ENCODE measurements around the gene ESYT3.

The ESYT3 gene

DNA sequence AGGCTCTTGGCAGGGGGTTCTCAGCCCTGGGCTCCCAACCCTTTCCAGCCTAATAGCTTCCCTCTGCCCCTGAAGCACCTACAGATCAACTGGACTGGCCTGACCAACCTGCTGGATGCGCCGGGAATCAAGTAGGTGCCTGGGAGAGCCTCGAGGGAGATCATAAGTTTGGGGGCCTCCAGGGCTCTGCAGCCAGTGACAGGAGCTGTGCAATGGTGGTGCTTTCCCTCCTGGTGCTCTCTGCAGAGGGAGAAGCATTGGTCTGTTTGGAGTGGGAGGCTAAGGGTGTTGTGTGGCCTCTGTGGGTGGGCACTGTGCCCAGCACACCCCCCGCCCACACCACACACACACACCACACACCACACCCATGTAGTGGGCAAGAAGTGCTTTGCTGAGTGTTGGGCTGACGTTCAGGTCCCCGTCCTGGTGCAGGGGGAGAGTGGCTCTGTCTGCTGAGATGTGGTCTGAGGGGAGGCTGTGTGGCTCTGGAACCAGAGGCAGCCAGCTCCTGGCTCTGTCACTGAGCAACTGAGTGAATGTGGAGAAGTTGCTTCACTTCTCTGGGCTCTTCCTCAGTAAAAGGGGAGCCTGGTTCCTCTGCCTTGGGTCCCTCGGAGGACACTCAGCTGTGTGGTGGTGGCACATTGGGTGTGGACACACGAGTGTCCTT, 26.3 kb downstream of the ESYT3 start:
- TF ChIP-seq, protein P1, sequence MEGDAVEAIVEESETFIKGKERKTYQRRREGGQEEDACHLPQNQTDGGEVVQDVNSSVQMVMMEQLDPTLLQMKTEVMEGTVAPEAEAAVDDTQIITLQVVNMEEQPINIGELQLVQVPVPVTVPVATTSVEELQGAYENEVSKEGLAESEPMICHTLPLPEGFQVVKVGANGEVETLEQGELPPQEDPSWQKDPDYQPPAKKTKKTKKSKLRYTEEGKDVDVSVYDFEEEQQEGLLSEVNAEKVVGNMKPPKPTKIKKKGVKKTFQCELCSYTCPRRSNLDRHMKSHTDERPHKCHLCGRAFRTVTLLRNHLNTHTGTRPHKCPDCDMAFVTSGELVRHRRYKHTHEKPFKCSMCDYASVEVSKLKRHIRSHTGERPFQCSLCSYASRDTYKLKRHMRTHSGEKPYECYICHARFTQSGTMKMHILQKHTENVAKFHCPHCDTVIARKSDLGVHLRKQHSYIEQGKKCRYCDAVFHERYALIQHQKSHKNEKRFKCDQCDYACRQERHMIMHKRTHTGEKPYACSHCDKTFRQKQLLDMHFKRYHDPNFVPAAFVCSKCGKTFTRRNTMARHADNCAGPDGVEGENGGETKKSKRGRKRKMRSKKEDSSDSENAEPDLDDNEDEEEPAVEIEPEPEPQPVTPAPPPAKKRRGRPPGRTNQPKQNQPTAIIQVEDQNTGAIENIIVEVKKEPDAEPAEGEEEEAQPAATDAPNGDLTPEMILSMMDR (IDR thresholded peaks at IDR 0.05; ENCODE audit: insufficient read depth, low read length, poor library complexity, severe bottlenecking): no peak
- no peak overlapping the region for H3K4me3 ChIP-seq (replicated peaks; ENCODE audit: low read depth, low read length)
- H3K36me3 ChIP-seq (ENCODE audit: control insufficient read depth, insufficient read depth, low read length): no peaks in the 10 kb centered on the region
- DNase-seq (ENCODE audit: extremely low read depth, insufficient read length): no peak
- H3K27me3 ChIP-seq (replicated peaks; ENCODE audit: control insufficient read depth, insufficient read depth, low read length): peaks cover 1% of the 10 kb centered on the region; the same call in 1 of the 2 replicates

DNA sequence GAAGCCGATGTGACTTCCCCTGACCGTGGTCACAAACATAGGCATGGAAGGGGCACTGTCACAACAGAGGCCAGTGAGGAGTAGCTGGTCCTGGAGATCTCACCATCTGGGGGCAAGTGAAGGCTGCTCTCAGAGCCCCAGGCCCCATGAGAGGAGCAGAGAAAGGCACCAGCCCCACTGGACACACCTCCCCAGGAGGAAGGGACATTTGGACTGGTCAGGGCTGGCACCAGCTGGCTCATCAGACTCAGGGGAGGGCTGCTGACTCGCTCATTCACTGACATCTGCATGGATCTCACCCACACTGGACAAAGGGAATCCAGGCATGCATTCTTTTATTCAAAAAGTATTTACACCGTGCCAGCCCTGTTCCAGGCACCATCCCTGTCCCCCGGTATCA, 26.8 kb downstream of the ESYT3 start:
- H3K27me3 ChIP-seq (replicated peaks; ENCODE audit: control insufficient read depth, insufficient read depth, low read length): peaks cover 1% of the 10 kb centered on the region; the same call in 1 of the 2 replicates
- TF ChIP-seq, protein P1 (IDR thresholded peaks at IDR 0.05; ENCODE audit: insufficient read depth, low read length, poor library complexity, severe bottlenecking): no peak
- no peak for DNase-seq (ENCODE audit: extremely low read depth, insufficient read length)
- no peaks in the 10 kb centered on the region for H3K36me3 ChIP-seq (ENCODE audit: control insufficient read depth, insufficient read depth, low read length)
- no peak overlapping the region for H3K4me3 ChIP-seq (replicated peaks; ENCODE audit: low read depth, low read length)

DNA sequence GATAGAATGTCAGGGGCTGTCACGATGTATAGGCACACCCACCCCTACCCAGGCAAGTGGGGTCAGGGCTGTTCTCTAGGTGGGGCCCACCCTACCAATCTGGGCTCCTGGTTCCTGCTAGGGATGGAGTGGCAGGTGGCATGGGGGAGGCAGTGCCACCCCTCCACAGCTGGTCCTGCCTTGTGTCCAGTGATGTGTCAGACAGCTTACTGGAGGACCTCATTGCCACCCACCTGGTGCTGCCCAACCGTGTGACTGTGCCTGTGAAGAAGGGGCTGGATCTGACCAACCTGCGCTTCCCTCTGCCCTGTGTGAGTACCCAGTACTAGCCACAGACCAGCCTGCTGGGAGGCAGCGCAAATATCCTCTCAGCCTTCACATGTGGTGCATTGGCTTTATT, 27.5 kb downstream of the ESYT3 start:
- no peaks in the 10 kb centered on the region for H3K36me3 ChIP-seq (ENCODE audit: control insufficient read depth, insufficient read depth, low read length)
- TF ChIP-seq, protein P1 (IDR thresholded peaks at IDR 0.05; ENCODE audit: insufficient read depth, low read length, poor library complexity, severe bottlenecking): no peak
- H3K4me3 ChIP-seq (replicated peaks; ENCODE audit: low read depth, low read length): no peak overlapping the region
- H3K27me3 ChIP-seq (replicated peaks; ENCODE audit: control insufficient read depth, insufficient read depth, low read length): peaks cover 1% of the 10 kb centered on the region; the same call in 1 of the 2 replicates
- no peak for DNase-seq (ENCODE audit: extremely low read depth, insufficient read length)

DNA sequence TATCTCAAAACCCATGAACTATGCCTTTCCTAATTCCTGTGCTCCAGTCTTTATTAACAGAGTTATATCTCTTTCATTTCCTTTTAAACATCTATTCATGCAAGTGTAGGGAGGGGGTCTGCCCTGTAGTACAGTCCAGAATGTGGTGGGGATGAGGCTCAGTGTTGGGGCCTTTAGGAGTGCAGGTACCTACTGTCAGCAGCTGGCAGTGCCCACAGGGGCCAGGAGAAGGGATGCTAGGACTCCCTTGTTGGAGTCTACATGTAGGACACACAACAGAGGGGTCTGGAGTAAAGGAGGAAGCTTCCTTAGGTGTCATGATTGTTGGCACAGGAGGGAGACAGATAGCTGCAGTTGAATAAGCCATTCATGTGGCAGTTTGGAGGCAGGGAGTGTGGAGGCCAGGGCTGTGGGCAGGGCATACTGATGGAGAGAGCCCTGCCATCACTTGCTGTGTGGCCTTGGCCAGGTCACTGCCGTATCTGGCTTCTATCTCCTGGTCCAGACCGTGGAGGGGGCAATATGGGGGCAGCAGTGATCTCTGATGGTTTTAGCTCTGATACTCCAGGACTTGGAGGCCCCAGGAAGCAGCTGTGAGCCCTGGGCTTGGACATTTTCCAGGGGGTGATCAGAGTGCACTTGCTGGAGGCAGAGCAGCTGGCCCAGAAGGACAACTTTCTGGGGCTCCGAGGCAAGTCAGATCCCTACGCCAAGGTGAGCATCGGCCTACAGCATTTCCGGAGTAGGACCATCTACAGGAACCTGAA, 29.5 kb downstream of the ESYT3 start:
- Histone ChIP-seq H3K36me3 (ENCODE audit: control insufficient read depth, insufficient read depth, low read length) (no peaks in the 10 kb centered on the region), H3K4me3 (replicated peaks; ENCODE audit: low read depth, low read length) (no peak overlapping the region), H3K27me3 (replicated peaks; ENCODE audit: control insufficient read depth, insufficient read depth, low read length) (peaks cover 4% of the 10 kb centered on the region; the same call in 1 of the 2 replicates)
- no peak for DNase-seq (ENCODE audit: extremely low read depth, insufficient read length)
- TF ChIP-seq, protein P1 (IDR thresholded peaks at IDR 0.05; ENCODE audit: insufficient read depth, low read length, poor library complexity, severe bottlenecking): no peak

DNA sequence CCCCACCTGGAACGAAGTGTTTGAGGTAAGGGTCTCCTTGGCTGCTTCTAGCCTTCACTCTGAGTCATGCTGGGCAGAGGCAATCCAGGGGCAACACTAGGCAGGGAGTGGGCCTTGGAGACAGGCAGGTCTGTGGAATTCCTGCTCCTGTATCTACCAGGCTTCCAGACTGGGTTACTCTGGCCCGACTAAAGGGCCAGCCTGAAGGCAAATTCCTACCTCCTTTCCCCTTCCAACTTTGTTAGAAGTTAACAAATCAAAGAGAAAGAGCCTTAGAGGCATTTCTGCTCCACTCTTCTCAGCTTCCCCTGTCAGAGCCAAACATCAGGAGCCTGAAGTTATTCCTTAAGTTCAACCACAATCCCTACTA, 30.1 kb downstream of the ESYT3 start:
- TF ChIP-seq, protein P1 (IDR thresholded peaks at IDR 0.05; ENCODE audit: insufficient read depth, low read length, poor library complexity, severe bottlenecking): no peak
- Histone ChIP-seq H3K4me3 (replicated peaks; ENCODE audit: low read depth, low read length) (no peak overlapping the region), H3K27me3 (replicated peaks; ENCODE audit: control insufficient read depth, insufficient read depth, low read length) (peaks cover 4% of the 10 kb centered on the region; the same call in 1 of the 2 replicates), H3K36me3 (ENCODE audit: control insufficient read depth, insufficient read depth, low read length) (no peaks in the 10 kb centered on the region)
- no peak for DNase-seq (ENCODE audit: extremely low read depth, insufficient read length)

All from GM06990 (cell line).